NCI-H526 treated with DMSO at 0.1 percent for 48 hours (cell line): ENCODE results near the gene IFT80.
"Not testable (repeated sequence)": the region's sequence is repeated elsewhere in the genome, so short reads cannot be mapped to it uniquely, and the experiment has no call there.

Experiments
- DNase-seq: peaks from one replicate; lab custom pipeline; 2025; lab: John Stamatoyannopoulos, UW

Gene IFT80

GRCh38 chr3:160265088-160265487, 133.9 kb downstream of the IFT80 start:
- DNase-seq = no peak

- DNase-seq = no peak
These were observed 138.3 kb downstream of the IFT80 start for GRCh38 chr3:160260587-160261270.

GRCh38 chr3:160259589-160259988, 139.4 kb downstream of the IFT80 start:
- DNase-seq = no peak

GRCh38 chr3:160257606-160258005, 141.4 kb downstream of the IFT80 start:
- no peak for DNase-seq

GRCh38 chr3:160253298-160253697, 145.7 kb downstream of the IFT80 start:
- DNase-seq = no peak

GRCh38 chr3:160247766-160248165, 151.3 kb downstream of the IFT80 start:
- peak; percentile 62 for DNase-seq

GRCh38 chr3:160245261-160245800, 153.7 kb downstream of the IFT80 start:
- no peak for DNase-seq

GRCh38 chr3:160240719-160241118, 158.3 kb downstream of the IFT80 start:
- DNase-seq = not testable (repeated sequence)

- DNase-seq = no peak
These were observed 167.0 kb downstream of the IFT80 start for GRCh38 chr3:160232014-160232413.

GRCh38 chr3:160227419-160227818, 171.6 kb downstream of the IFT80 start:
- no peak for DNase-seq

- DNase-seq = peak; percentile 6
These were observed 172.8 kb downstream of the IFT80 start for GRCh38 chr3:160226026-160226907.

GRCh38 chr3:160225176-160226025, 173.6 kb downstream of the IFT80 start, which contains the start of gene C3orf80:
TSS of gene C3orf80 (plus strand) at chr3:160225422. CDS start at chr3:160225636, 214 bp downstream.
- peak; percentile 47 for DNase-seq

GRCh38 chr3:160224811-160225175, 174.2 kb downstream of the IFT80 start:
- no peak for DNase-seq

GRCh38 chr3:160224256-160224655, 174.8 kb downstream of the IFT80 start:
- DNase-seq = no peak

- no peak for DNase-seq
These were observed 178.0 kb downstream of the IFT80 start for GRCh38 chr3:160221019-160221418.

- no peak for DNase-seq
These were observed 179.0 kb downstream of the IFT80 start for GRCh38 chr3:160220038-160220437.

GRCh38 chr3:160218136-160218535, 180.9 kb downstream of the IFT80 start:
- DNase-seq = no peak

- no peak for DNase-seq
These were observed 181.3 kb downstream of the IFT80 start for GRCh38 chr3:160217675-160218074.

GRCh38 chr3:160213191-160213590, 185.8 kb downstream of the IFT80 start:
- DNase-seq = no peak

- no peak for DNase-seq
These were observed 188.2 kb downstream of the IFT80 start for GRCh38 chr3:160210799-160211221.

GRCh38 chr3:160210341-160210740, 188.7 kb downstream of the IFT80 start:
- no peak for DNase-seq
